PC-9 (cell line): ENCODE data around the gene OPA1.

Source experiments
- EZH2 ChIP-seq: fragments of 200-600 bp; sonication (generic); IDR thresholded peaks from 2 replicates; pipeline ENCODE4 v1.8.0; 2017; ENCODE audit warnings: antibody characterized with exemption, low read depth
- TF ChIP-seq, protein P1 (sequence below): fragments of 200-600 bp; sonication (generic); conservative IDR thresholded peaks from 2 replicates; pipeline ENCODE4 v1.6.1; 2017; ENCODE audit warnings: mixed run types, antibody characterized with exemption, mild to moderate bottlenecking, moderate library complexity

DNA sequence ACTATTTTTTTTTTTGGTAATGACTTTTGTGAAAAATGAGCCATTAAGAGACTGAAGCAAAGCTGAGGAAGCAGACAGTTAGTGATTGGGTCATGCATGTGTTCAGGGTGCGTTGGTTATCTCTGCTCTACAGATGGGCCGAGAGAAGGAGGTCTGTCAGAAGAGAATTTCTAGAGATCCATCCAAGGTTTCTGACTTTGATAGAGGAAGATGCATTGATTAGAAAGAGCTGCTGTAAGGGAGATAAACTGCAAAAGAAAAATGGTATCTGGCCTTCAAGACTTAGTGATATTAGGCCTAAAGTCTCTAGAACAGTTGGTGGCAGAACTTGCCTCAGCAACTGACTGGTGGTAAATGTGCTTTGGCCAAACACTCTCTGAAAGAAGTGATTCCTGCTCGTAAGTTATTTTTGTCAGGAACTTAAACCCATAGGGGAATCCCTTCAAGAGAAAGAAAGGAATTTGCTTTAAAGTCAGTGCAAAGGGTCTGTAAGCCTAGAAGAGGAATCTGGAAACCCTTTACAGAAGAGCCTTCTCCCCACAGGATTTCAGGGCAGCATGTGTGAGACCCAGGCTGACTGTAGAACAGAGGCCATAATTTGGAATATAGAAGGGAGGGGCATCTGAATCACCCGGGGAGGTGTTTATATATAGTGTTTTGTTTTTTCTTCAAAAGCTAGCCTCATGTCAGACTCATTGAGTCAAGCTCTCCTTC lies 67.8 kb downstream of the OPA1 start:
- TF ChIP-seq, protein P1, sequence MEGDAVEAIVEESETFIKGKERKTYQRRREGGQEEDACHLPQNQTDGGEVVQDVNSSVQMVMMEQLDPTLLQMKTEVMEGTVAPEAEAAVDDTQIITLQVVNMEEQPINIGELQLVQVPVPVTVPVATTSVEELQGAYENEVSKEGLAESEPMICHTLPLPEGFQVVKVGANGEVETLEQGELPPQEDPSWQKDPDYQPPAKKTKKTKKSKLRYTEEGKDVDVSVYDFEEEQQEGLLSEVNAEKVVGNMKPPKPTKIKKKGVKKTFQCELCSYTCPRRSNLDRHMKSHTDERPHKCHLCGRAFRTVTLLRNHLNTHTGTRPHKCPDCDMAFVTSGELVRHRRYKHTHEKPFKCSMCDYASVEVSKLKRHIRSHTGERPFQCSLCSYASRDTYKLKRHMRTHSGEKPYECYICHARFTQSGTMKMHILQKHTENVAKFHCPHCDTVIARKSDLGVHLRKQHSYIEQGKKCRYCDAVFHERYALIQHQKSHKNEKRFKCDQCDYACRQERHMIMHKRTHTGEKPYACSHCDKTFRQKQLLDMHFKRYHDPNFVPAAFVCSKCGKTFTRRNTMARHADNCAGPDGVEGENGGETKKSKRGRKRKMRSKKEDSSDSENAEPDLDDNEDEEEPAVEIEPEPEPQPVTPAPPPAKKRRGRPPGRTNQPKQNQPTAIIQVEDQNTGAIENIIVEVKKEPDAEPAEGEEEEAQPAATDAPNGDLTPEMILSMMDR, result no peak
- TF ChIP-seq EZH2, result no peak
